SK-N-SH (cell line): ENCODE results near the gene DCP2. TPM values are rescaled to one million over a fixed set of nuclear protein-coding genes. Genes with fewer than 3 reads are reported as not detected.
A peak's percentile ranks its signal among the peaks of the same experiment; 100 is the strongest.

Experiments
- CTCF ChIA-PET: fragments of 300-600, 350-600 bp; formaldehyde crosslinking; extraction: SDS; loops from one replicate; lab custom pipeline; 2021; lab: Yijun Ruan, JAX
- POLR2A ChIA-PET: fragments of 350-600 bp; sonication (Branson Sonifier 250); formaldehyde crosslinking; extraction: SDS; loops from one replicate; lab custom pipeline; 2020; ENCODE audit warnings: antibody characterized with exemption, inconsistent platforms; lab: Yijun Ruan, JAX
- DNase-seq: peaks from one replicate; pipeline ENCODE4 v3.0.0; 2012
- H2AFZ ChIP-seq: fragments of 200-600 bp; sonication (generic); 2 replicates; pipeline ENCODE4 v1.8.1; 2016; ENCODE audit warnings: antibody characterized with exemption, mild to moderate bottlenecking, low read depth
- H3F3A ChIP-seq: fragments of 200-600 bp; sonication (generic); replicated peaks from 2 replicates; pipeline ENCODE3; 2016; ENCODE audit warnings: antibody characterized with exemption, mild to moderate bottlenecking; ENCODE audit not compliant: insufficient read depth
- H3K27ac ChIP-seq, 2 experiments: fragments of 200-500 bp in 1 of 2; fragments of 200-600 bp in 1 of 2; sonication (Bioruptor generic) in 1 of 2; sonication (generic), shearing (Covaris generic) in 1 of 2; 2 replicates each; pipeline versions ENCODE4 v1.5.1 to v1.6.1; 2014 to 2016; ENCODE audit warnings: low read depth in 2 of 2, inconsistent platforms in 1 of 2, low read length in 1 of 2, mild to moderate bottlenecking in 1 of 2, mixed read lengths in 1 of 2
- H3K27me3 ChIP-seq: fragments of 200-600 bp; sonication (generic), shearing (Covaris generic); 2 replicates; pipeline ENCODE4 v1.6.1; 2016; ENCODE audit warnings: mixed run types; ENCODE audit not compliant: insufficient read depth
- H3K36me3 ChIP-seq, 2 experiments: fragments of 200-500 bp in 1 of 2; fragments of 200-600 bp in 1 of 2; sonication (Bioruptor generic) in 1 of 2; sonication (generic) in 1 of 2; replicated peaks in 1 of 2; 2 replicates each; pipeline versions ENCODE3 to v1.5.1; 2014 to 2016; ENCODE audit warnings: low read length in 1 of 2, mild to moderate bottlenecking in 1 of 2; ENCODE audit not compliant: insufficient read depth in 2 of 2, control insufficient read depth in 1 of 2
- H3K4me1 ChIP-seq, 2 experiments: fragments of 200-500 bp in 1 of 2; fragments of 200-600 bp in 1 of 2; sonication (Bioruptor generic) in 1 of 2; sonication (generic), shearing (Covaris generic) in 1 of 2; 2 replicates each; pipeline versions ENCODE4 v1.5.1 to v1.6.1; 2014 to 2016; ENCODE audit warnings: low read depth in 1 of 2, low read length in 1 of 2, mixed run types in 1 of 2; ENCODE audit not compliant: insufficient read depth in 2 of 2, control insufficient read depth in 1 of 2
- H3K4me2 ChIP-seq: fragments of 200-600 bp; sonication (generic), shearing (Covaris generic); 2 replicates; pipeline ENCODE4 v1.6.1; 2017; ENCODE audit warnings: mixed run types
- H3K4me3 ChIP-seq, 2 experiments: fragments of 200-500 bp in 1 of 2; fragments of 200-600 bp in 1 of 2; sonication (Bioruptor generic) in 1 of 2; sonication (generic), shearing (Covaris generic) in 1 of 2; 2 replicates each; pipeline versions ENCODE4 v1.5.1 to v1.8.1; 2014 to 2016; ENCODE audit warnings: low read depth in 2 of 2, inconsistent platforms in 1 of 2, low read length in 1 of 2, mild to moderate bottlenecking in 1 of 2, mixed read lengths in 1 of 2, moderate library complexity in 1 of 2
- H3K79me2 ChIP-seq: fragments of 200-600 bp; sonication (generic); 2 replicates; pipeline ENCODE4 v1.8.1; 2017; ENCODE audit warnings: mild to moderate bottlenecking; ENCODE audit not compliant: insufficient read depth
- H3K9ac ChIP-seq: fragments of 200-600 bp; sonication (generic); 2 replicates; pipeline ENCODE4 v1.6.1; 2017; ENCODE audit warnings: mixed run types
- H3K9me2 ChIP-seq: fragments of 200-600 bp; sonication (generic); 2 replicates; pipeline ENCODE4 v1.6.1; 2017; ENCODE audit warnings: mixed run types
- H3K9me3 ChIP-seq: fragments of 200-600 bp; sonication (generic); 2 replicates; pipeline ENCODE4 v1.6.1; 2017; ENCODE audit warnings: mixed run types, mild to moderate bottlenecking, moderate library complexity
- H4K20me1 ChIP-seq: fragments of 200-600 bp; sonication (generic); 2 replicates; pipeline ENCODE4 v1.6.1; 2017; ENCODE audit warnings: mild to moderate bottlenecking, mixed run types; ENCODE audit not compliant: insufficient read depth
- CHD2 ChIP-seq: fragments of 150-350 bp; IDR thresholded peaks from 2 replicates; pipeline ENCODE4 v1.6.1; 2018; ENCODE audit warnings: low read length; ENCODE audit not compliant: partially characterized antibody
- ELF1 ChIP-seq: IDR thresholded peaks from 2 replicates; pipeline ENCODE4 v1.4.0; 2012
- FOXJ3 ChIP-seq: sonication (generic); formaldehyde crosslinking; IDR thresholded peaks from 2 replicates; pipeline ENCODE4 v1.5.1; 2020; ENCODE audit warnings: mild to moderate bottlenecking, missing genetic modification reagents
- GABPA ChIP-seq: IDR thresholded peaks from 2 replicates; pipeline ENCODE4 v1.4.0; 2012; ENCODE audit warnings: low read depth, mild to moderate bottlenecking
- JUND ChIP-seq: IDR thresholded peaks from 2 replicates; pipeline ENCODE4 v1.4.0; 2012
- MXI1 ChIP-seq: IDR thresholded peaks from 2 replicates; pipeline ENCODE4 v1.6.1; 2012; ENCODE audit warnings: mild to moderate bottlenecking, low read depth, low read length, improper control_type of control experiment
- NFIC ChIP-seq: IDR thresholded peaks from 2 replicates; pipeline ENCODE4 v1.4.0; 2012; ENCODE audit warnings: borderline replicate concordance
- NRF1 ChIP-seq: IDR thresholded peaks from 2 replicates; pipeline ENCODE4 v1.6.1; 2012; ENCODE audit warnings: low read depth, mild to moderate bottlenecking, low read length
- RAD21 ChIP-seq: IDR thresholded peaks from 2 replicates; pipeline ENCODE4 v1.6.1; 2012; ENCODE audit warnings: mild to moderate bottlenecking, low read length
- SIN3A ChIP-seq: IDR thresholded peaks from 2 replicates; pipeline ENCODE4 v1.6.1; 2012; ENCODE audit warnings: low read depth, mild to moderate bottlenecking, low read length, moderate library complexity, borderline replicate concordance
- SMC3 ChIP-seq: IDR thresholded peaks from 2 replicates; pipeline ENCODE4 v1.6.1; 2012; ENCODE audit warnings: low read depth, low read length, improper control_type of control experiment
- ZBTB33 ChIP-seq: IDR thresholded peaks from 2 replicates; pipeline ENCODE4 v1.4.0; 2012; ENCODE audit warnings: low read depth, borderline replicate concordance
- WGBS: methylation state at CpG from one replicate; pipeline ENCODE4 v1.1.6; 2017; ENCODE audit warnings: low lambda C conversion rate; 5-methylcytosine and 5-hydroxymethylcytosine counted together
- polyA plus RNA-seq, 3 experiments: library from polyadenylated mRNA; depleted of rRNA; stranded (reverse); fragments of >200 nt; gene quantifications; 2 replicates each; pipeline ENCODE4 v1.2.3, GENCODE V29; 2012

Gene DCP2
- polyA plus RNA-seq, 1 of the 3 experiments (the other 2 are of a cell fraction) = 6.0 TPM

DNA sequence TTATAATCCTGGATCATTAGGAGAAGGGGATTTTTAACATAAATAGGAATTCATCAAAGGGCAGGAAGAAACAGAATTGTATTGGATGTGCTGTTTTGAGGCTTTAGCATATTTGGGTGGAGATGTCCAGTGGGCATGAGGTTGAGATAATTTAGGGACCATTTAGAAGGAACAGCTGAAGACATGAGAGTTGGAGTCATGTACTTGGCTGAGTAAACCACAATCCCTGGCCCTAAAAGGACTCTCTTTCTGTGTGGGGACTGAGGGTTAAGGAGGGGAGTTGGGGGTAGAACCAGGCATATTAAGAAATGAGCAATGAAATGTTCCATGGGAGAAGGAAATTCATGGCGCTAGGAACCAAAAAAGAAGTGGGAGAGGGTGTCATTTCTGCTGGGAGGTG is 61.5 kb downstream of the DCP2 start (continued):
- TF ChIP-seq FOXJ3 (no peak), NRF1 (no peak), ELF1 (no peak), SIN3A (no peak), SMC3 (no peak), NFIC (no peak), JUND (no peak), CHD2 (no peak), ZBTB33 (no peak), GABPA (no peak)

- CTCF ChIA-PET = no interaction called here
- no peak for DNase-seq
These were observed 62.1 kb downstream of the DCP2 start for GRCh38 chr5:113038714-113039113.

More at GRCh38 chr5:113038714-113039113, 62.1 kb downstream of the DCP2 start:
- H3K79me2 ChIP-seq = no peaks in the 10 kb centered on the region
- no peaks in the 10 kb centered on the region for H4K20me1 ChIP-seq
- no peaks in the 10 kb centered on the region for H3K9me3 ChIP-seq
- H3K4me1 ChIP-seq = peaks cover 0 to 9% of the 10 kb centered on the region in 2 experiments; a peak in 1 of 4 replicates
- no peak overlapping the region for H3K9ac ChIP-seq
- WGBS = 84% methylated on average over 5 of the region's 9 CpGs
- no peak overlapping the region; a peak in 1 of 4 replicates for H3K27ac ChIP-seq
- no peaks in the 10 kb centered on the region for H3K27me3 ChIP-seq
- H3K4me2 ChIP-seq = no peak overlapping the region
- no peaks in the 10 kb centered on the region for H3F3A ChIP-seq
- no peaks in the 10 kb centered on the region for H3K9me2 ChIP-seq
- H3K36me3 ChIP-seq = no peaks in the 10 kb centered on the region
- no peak overlapping the region for H3K4me3 ChIP-seq
- POLR2A ChIA-PET = no interaction called here
- no peak overlapping the region for H2AFZ ChIP-seq
- no peak for TF ChIP-seq ZBTB33
- no peak for TF ChIP-seq JUND
- no peak for TF ChIP-seq MXI1
- peak; percentile 19; the same call in 1 of the 2 replicates for TF ChIP-seq RAD21
- TF ChIP-seq, all 33 proteins: peak for 1
